H1 (cell line): Measurements from ENCODE around the gene SLC26A1. TPM values are rescaled to one million over a fixed set of nuclear protein-coding genes. Genes with fewer than 3 reads are reported as not detected.

Experiments
- CTCF ChIA-PET: fragments of 300-600 bp; sonication (Branson Sonifier 250); formaldehyde crosslinking; loops from one replicate; lab custom pipeline; 2021; ENCODE audit not compliant: partially characterized antibody; lab: Charles Lee
- POLR2A ChIA-PET: fragments of 300-600 bp; sonication (Branson Sonifier 250); formaldehyde crosslinking; loops from one replicate; lab custom pipeline; 2021; ENCODE audit warnings: inconsistent platforms; ENCODE audit not compliant: partially characterized antibody; lab: Charles Lee
- DNase-seq, 2 experiments: peaks; one replicate each; pipeline versions ENCODE4 v3.0.0 to v3.0.0-alpha.2; 2010 to 2022; ENCODE audit warnings: low spot score in 2 of 2, low read depth in 1 of 2, mixed read lengths in 1 of 2
- FAIRE-seq: peaks from 2 replicates; lab custom pipeline; 2011; peaks lifted over from hg19 to GRCh38; lab: Jason Lieb, UNC
- H2AFZ ChIP-seq: 2 replicates; pipeline ENCODE4 v1.8.1; 2012; ENCODE audit warnings: low read length, inconsistent platforms
- H2AK5ac ChIP-seq: 2 replicates; pipeline ENCODE4 v1.6.1; 2013; ENCODE audit warnings: low read depth, low read length
- H2BK120ac ChIP-seq: replicated peaks from 2 replicates; pipeline ENCODE3; 2013; ENCODE audit warnings: low read depth, low read length, inconsistent platforms
- H2BK12ac ChIP-seq: 2 replicates; pipeline ENCODE4 v1.6.1; 2013; ENCODE audit warnings: low read depth, low read length
- H2BK15ac ChIP-seq: 2 replicates; pipeline ENCODE4 v1.6.1; 2013; ENCODE audit warnings: low read length
- H2BK20ac ChIP-seq: 2 replicates; pipeline ENCODE4 v1.6.1; 2013; ENCODE audit warnings: low read length
- H2BK5ac ChIP-seq: 2 replicates; pipeline ENCODE4 v1.6.1; 2013; ENCODE audit warnings: low read depth, low read length
- H3K14ac ChIP-seq: 2 replicates; pipeline ENCODE4 v1.6.1; 2013; ENCODE audit warnings: inconsistent platforms; ENCODE audit not compliant: insufficient read length
- H3K18ac ChIP-seq: 2 replicates; pipeline ENCODE4 v1.6.1; 2013; ENCODE audit warnings: low read length; ENCODE audit errors: extremely low read depth
- H3K23ac ChIP-seq: 2 replicates; pipeline ENCODE4 v1.6.1; 2013; ENCODE audit warnings: inconsistent platforms; ENCODE audit not compliant: insufficient read length
- H3K23me2 ChIP-seq: 2 replicates; pipeline ENCODE4 v1.6.1; 2013; ENCODE audit warnings: low read depth, low read length
- H3K27ac ChIP-seq: 2 replicates; pipeline ENCODE4 v1.6.1; 2011; ENCODE audit warnings: low read depth, low read length, inconsistent platforms
- H3K27me3 ChIP-seq, 4 experiments: replicated peaks in 1 of 4; 1 replicate in 1 of 4; 2 replicates in 3 of 4; pipeline versions ENCODE4 v1.6.1 to v1.8.1; 2011 to 2013; ENCODE audit warnings: low read length in 3 of 4, mild to moderate bottlenecking in 3 of 4, inconsistent platforms in 2 of 4, mixed read lengths in 2 of 4, moderate library complexity in 1 of 4; ENCODE audit not compliant: control insufficient read depth in 3 of 4, insufficient read depth in 3 of 4; ENCODE audit errors: extremely low read depth in 1 of 4
- H3K36me3 ChIP-seq, 4 experiments: 2 replicates each; pipeline versions ENCODE4 v1.6.1 to v1.8.1; 2011 to 2013; ENCODE audit warnings: mild to moderate bottlenecking in 4 of 4, low read length in 3 of 4, moderate library complexity in 2 of 4, control low read depth in 1 of 4, inconsistent platforms in 1 of 4; ENCODE audit not compliant: insufficient read depth in 4 of 4, control insufficient read depth in 2 of 4
- H3K4ac ChIP-seq: replicated peaks from 2 replicates; pipeline ENCODE3; 2013; ENCODE audit warnings: low read length, low read depth, mixed read lengths, inconsistent platforms; ENCODE audit not compliant: insufficient read length
- H3K4me1 ChIP-seq, 4 experiments: replicated peaks in 1 of 4; 1 replicate in 1 of 4; 2 replicates in 3 of 4; pipeline versions ENCODE4 v1.6.1 to v1.8.1; 2011 to 2013; ENCODE audit warnings: low read length in 3 of 4, inconsistent platforms in 2 of 4, mixed read lengths in 1 of 4; ENCODE audit not compliant: insufficient read depth in 4 of 4, control insufficient read depth in 3 of 4
- H3K4me2 ChIP-seq, 2 experiments: 2 replicates each; pipeline versions ENCODE4 v1.6.1 to v1.8.1; 2011 to 2013; ENCODE audit warnings: low read depth in 2 of 2, low read length in 2 of 2, control low read depth in 1 of 2, inconsistent platforms in 1 of 2, mild to moderate bottlenecking in 1 of 2; ENCODE audit not compliant: insufficient read depth in 1 of 2
- H3K4me3 ChIP-seq, 4 experiments: fragments of 200-600, 300-600 bp in 1 of 4; sonication (generic), shearing (Covaris generic), sonication (Bioruptor Twin) in 1 of 4; 2 replicates each; pipeline versions ENCODE4 v1.5.1 to v1.8.1; 2011 to 2016; ENCODE audit warnings: low read length in 4 of 4, low read depth in 3 of 4, control low read depth in 2 of 4, inconsistent platforms in 2 of 4, mild to moderate bottlenecking in 2 of 4, mixed read lengths in 1 of 4, moderate library complexity in 1 of 4; ENCODE audit not compliant: insufficient read depth in 2 of 4; ENCODE audit errors: extremely low read depth in 1 of 4
- H3K56ac ChIP-seq: replicated peaks from 2 replicates; pipeline ENCODE3; 2013; ENCODE audit warnings: low read depth, mild to moderate bottlenecking, mixed read lengths, low read length, inconsistent platforms; ENCODE audit not compliant: insufficient read length
- H3K79me1 ChIP-seq: 2 replicates; pipeline ENCODE4 v1.6.1; 2013; ENCODE audit warnings: low read depth, low read length, control low read depth
- H3K79me2 ChIP-seq, 2 experiments: 2 replicates each; pipeline versions ENCODE4 v1.6.1 to v1.8.1; 2012 to 2013; ENCODE audit warnings: low read length in 2 of 2, mild to moderate bottlenecking in 2 of 2, inconsistent platforms in 1 of 2; ENCODE audit not compliant: insufficient read depth in 2 of 2, control insufficient read depth in 1 of 2
- H3K9ac ChIP-seq, 4 experiments: replicated peaks in 1 of 4; 1 replicate in 1 of 4; 2 replicates in 3 of 4; pipeline versions ENCODE4 v1.6.1 to v1.8.1; 2011 to 2013; ENCODE audit warnings: low read depth in 3 of 4, low read length in 3 of 4, control low read depth in 2 of 4, mild to moderate bottlenecking in 2 of 4, moderate library complexity in 2 of 4, inconsistent platforms in 1 of 4; ENCODE audit errors: extremely low read depth in 1 of 4
- H3K9me3 ChIP-seq, 2 experiments: 2 replicates each; pipeline versions ENCODE4 v1.6.1 to v1.8.1; 2012 to 2013; ENCODE audit warnings: mild to moderate bottlenecking in 2 of 2, moderate library complexity in 2 of 2, control low read depth in 1 of 2, inconsistent platforms in 1 of 2, low read depth in 1 of 2, low read length in 1 of 2, mixed read lengths in 1 of 2; ENCODE audit not compliant: insufficient read depth in 2 of 2
- H4K20me1 ChIP-seq, 2 experiments: replicated peaks in 1 of 2; 2 replicates each; pipeline versions ENCODE3 to v1.8.1; 2011 to 2013; ENCODE audit warnings: inconsistent platforms in 2 of 2, low read length in 2 of 2, mild to moderate bottlenecking in 1 of 2; ENCODE audit not compliant: insufficient read depth in 2 of 2, control insufficient read depth in 1 of 2
- H4K5ac ChIP-seq: 2 replicates; pipeline ENCODE4 v1.6.1; 2013; ENCODE audit warnings: low read length, low read depth, mixed read lengths, inconsistent platforms; ENCODE audit not compliant: insufficient read length
- H4K8ac ChIP-seq: 2 replicates; pipeline ENCODE4 v1.8.0; 2013; ENCODE audit warnings: mild to moderate bottlenecking, moderate library complexity, low read length, inconsistent platforms; ENCODE audit not compliant: insufficient read depth; ENCODE audit errors: extremely low read depth
- H4K91ac ChIP-seq: replicated peaks from 2 replicates; pipeline ENCODE3; 2013; ENCODE audit warnings: low read length, mixed read lengths, inconsistent platforms; ENCODE audit not compliant: insufficient read length
- BACH1 ChIP-seq: IDR thresholded peaks from 2 replicates; pipeline ENCODE4 v1.6.1; 2012; ENCODE audit warnings: low read length, improper control_type of control experiment
- EP300 ChIP-seq, 2 experiments: IDR thresholded peaks; 1 replicate in 1 of 2; 2 replicates in 1 of 2; pipeline ENCODE4 v1.6.1; 2011 to 2012; ENCODE audit warnings: low read depth in 2 of 2, low read length in 2 of 2, mild to moderate bottlenecking in 2 of 2, borderline replicate concordance in 1 of 2, inconsistent platforms in 1 of 2, moderate library complexity in 1 of 2
- HDAC6 ChIP-seq: IDR thresholded peaks from one replicate; pipeline ENCODE4 v1.7.1; 2012; ENCODE audit warnings: low read depth, mild to moderate bottlenecking, inconsistent platforms, low read length, moderate library complexity
- POLR2A ChIP-seq, 2 experiments: IDR thresholded peaks; 1 replicate in 1 of 2; 2 replicates in 1 of 2; pipeline ENCODE4 v1.6.1; 2011; ENCODE audit warnings: low read depth in 2 of 2, low read length in 2 of 2, mild to moderate bottlenecking in 2 of 2; ENCODE audit errors: control extremely low read depth in 1 of 2
- RAD21 ChIP-seq, 2 experiments: IDR thresholded peaks in 1 of 2; conservative IDR thresholded peaks in 1 of 2; 2 replicates each; pipeline ENCODE4 v1.6.1; 2011; ENCODE audit warnings: low read depth in 2 of 2, low read length in 2 of 2, improper control_type of control experiment in 1 of 2, inconsistent platforms in 1 of 2, mild to moderate bottlenecking in 1 of 2, moderate library complexity in 1 of 2
- TAF1 ChIP-seq: IDR thresholded peaks from 2 replicates; pipeline ENCODE4 v1.6.1; 2011; ENCODE audit warnings: mild to moderate bottlenecking, low read depth, low read length
- WGBS, 2 experiments: shearing (Covaris generic) in 1 of 2; methylation state at CpG; one replicate each; pipeline versions ENCODE4 v1.1.6 to v1.1.7; 2013 to 2015; ENCODE audit warnings: low lambda C conversion rate in 2 of 2, mixed read lengths in 2 of 2, inconsistent platforms in 1 of 2, low coverage in 1 of 2, missing lambda C conversion rate in 1 of 2; ENCODE audit not compliant: insufficient replicate concordance in 2 of 2, insufficient coverage in 1 of 2, insufficient read length in 1 of 2; ENCODE audit errors: extremely low coverage in 1 of 2, missing lambda C conversion rate in 1 of 2; 5-methylcytosine and 5-hydroxymethylcytosine counted together
- polyA plus RNA-seq, 7 experiments: library from polyadenylated mRNA; depleted of rRNA in 3 of 7; stranded (reverse) in 5 of 7; unstranded in 2 of 7; fragments of >200 nt in 5 of 7; fragments of 200-250 nt in 2 of 7; gene quantifications; 1 replicate in 5 of 7; 2 replicates in 1 of 7; 4 replicates in 1 of 7; pipeline versions ENCODE4 v1.2.1 to v1.2.3, GENCODE V29; 2011 to 2013; ENCODE audit warnings: missing spikeins in 2 of 7, mixed read lengths in 2 of 7
- total RNA-seq: library from RNA; stranded (reverse); fragmentation: NEBNext Ultra II Directional; extraction: Animal tissue kit (Norgen Biotek cat#: 25700); gene quantifications from 2 replicates; pipeline ENCODE4 v1.2.1, GENCODE V29; 2021
- TF ChIP-seq, protein P1 (sequence below), 3 experiments: IDR thresholded peaks; 1 replicate in 2 of 3; 2 replicates in 1 of 3; pipeline versions ENCODE4 v1.5.1 to v1.6.1; 2011; ENCODE audit warnings: low read length in 3 of 3, mild to moderate bottlenecking in 3 of 3, inconsistent platforms in 2 of 3, low read depth in 1 of 3, moderate library complexity in 1 of 3; ENCODE audit not compliant: insufficient read depth in 1 of 3; ENCODE audit errors: control extremely low read depth in 1 of 3

Gene SLC26A1
- total and polyA plus RNA-seq, 2 of the 8 experiments (the other 6 are each of a cell fraction or from before 2014, with no cell fraction given), result 0.11 TPM; not detected in 1

DNA sequence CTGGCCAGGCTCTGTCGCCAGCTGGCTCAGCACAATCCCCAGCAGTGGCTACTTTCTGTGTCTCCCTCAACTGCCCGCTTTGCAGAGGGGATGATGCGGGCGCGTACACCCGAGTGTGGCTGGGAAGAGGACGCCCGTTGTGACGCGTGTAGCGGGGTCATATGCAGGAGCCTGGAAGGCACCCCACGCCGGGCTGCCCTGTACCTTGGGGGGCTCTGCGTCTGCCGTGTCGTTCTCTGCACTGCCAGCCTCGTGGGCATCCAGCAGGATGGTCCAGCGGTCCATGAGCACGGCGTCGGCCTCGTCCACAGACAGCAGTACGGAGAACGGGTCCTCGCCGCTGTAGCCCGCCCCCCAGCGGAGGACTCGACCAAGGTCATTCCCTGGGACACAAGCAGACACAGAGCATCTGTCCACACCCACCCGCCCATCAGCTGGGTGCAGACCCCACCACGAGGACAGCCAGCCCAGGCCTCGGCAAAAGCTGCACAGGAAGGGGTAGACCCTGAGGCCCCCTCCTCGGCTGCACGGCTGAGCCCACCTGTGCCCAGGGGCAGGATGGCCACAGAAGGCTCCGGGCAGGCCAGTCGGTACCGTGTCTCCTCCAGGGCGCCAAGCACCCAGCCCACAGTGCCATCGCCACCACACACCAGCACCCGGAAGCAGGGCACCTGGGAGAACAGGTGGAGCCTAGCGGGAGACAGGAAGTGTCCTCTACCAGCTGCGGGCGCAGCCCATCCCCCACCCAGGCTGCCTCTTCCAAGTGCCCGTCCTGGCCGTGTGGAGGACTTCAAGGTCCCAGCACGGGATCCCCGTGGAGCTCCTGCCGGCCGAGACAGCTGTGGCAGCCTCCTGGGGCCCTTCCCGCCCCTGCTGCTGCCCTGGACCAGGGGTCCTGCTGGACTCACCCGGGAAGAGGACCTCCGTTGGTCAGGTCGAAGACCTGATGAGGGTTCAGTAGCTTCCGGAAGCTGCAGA, 30.7 kb downstream of the SLC26A1 start:
- Histone ChIP-seq H2BK5ac (no peak overlapping the region), H3K9me3 (no peaks in the 10 kb centered on the region), H4K5ac (no peak overlapping the region), H2BK120ac (no peak overlapping the region), H4K8ac (no peak overlapping the region; the same call in 1 of the 2 replicates), H3K79me1 (no peaks in the 10 kb centered on the region), H3K4me2 (no peak overlapping the region), H4K20me1 (peaks cover 0 to 9% of the 10 kb centered on the region in 2 experiments), H2BK12ac (no peak overlapping the region), H3K27me3 (peaks cover 1 to 4% (median 3%) of the 10 kb centered on the region in 4 experiments; a peak in 5 of 7 replicates), H3K14ac (no peak overlapping the region), H2BK20ac (no peak overlapping the region), H4K91ac (no peak overlapping the region), H3K4me3 (no peak overlapping the region), H2BK15ac (no peak overlapping the region), H3K18ac (no peak overlapping the region), H3K9ac (no peak overlapping the region), H2AK5ac (no peak overlapping the region), H3K79me2 (no peaks in the 10 kb centered on the region), H3K23ac (no peak overlapping the region), H3K4me1 (no peaks in the 10 kb centered on the region; a peak in 2 of 7 replicates), H3K4ac (no peak overlapping the region), H3K36me3 (no peaks in the 10 kb centered on the region), H3K23me2 (peaks cover 2% of the 10 kb centered on the region; the same call in 1 of the 2 replicates), H3K27ac (no peak overlapping the region), H3K56ac (no peak overlapping the region), H2AFZ (no peak overlapping the region)
- ChIA-PET CTCF (interaction anchor here (0.6 to 1.7 kb wide), 7 partner anchors 17 to 71 kb away, joined by 3 to 4 read pairs (median 3); partner anchors contain the start of genes IDUA and SLC26A1), POLR2A (interaction anchor here (1.0 to 1.4 kb wide), 2 partner anchors 13 to 29 kb away, joined by 3 to 4 read pairs; no protein-coding TSS in a partner anchor)
- no peak for DNase-seq
- FAIRE-seq, result no peak
- 91% methylated on average over 47 of the region's 54 CpGs; no CpG with 5 or more reads in 1 of the 2 experiments for WGBS, 2 experiments
- TF ChIP-seq, protein P1, sequence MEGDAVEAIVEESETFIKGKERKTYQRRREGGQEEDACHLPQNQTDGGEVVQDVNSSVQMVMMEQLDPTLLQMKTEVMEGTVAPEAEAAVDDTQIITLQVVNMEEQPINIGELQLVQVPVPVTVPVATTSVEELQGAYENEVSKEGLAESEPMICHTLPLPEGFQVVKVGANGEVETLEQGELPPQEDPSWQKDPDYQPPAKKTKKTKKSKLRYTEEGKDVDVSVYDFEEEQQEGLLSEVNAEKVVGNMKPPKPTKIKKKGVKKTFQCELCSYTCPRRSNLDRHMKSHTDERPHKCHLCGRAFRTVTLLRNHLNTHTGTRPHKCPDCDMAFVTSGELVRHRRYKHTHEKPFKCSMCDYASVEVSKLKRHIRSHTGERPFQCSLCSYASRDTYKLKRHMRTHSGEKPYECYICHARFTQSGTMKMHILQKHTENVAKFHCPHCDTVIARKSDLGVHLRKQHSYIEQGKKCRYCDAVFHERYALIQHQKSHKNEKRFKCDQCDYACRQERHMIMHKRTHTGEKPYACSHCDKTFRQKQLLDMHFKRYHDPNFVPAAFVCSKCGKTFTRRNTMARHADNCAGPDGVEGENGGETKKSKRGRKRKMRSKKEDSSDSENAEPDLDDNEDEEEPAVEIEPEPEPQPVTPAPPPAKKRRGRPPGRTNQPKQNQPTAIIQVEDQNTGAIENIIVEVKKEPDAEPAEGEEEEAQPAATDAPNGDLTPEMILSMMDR (IDR thresholded peaks at IDR 0.05; ENCODE audit: control extremely low read depth in 1 of 3, insufficient read depth in 1 of 3, low read depth in 1 of 3, low read length in 3 of 3), result peak in 2 of 3 experiments; percentile 10 to 37; a peak in 1 of 4 replicates
- TF ChIP-seq HDAC6, result no peak
- no peak for TF ChIP-seq EP300 (IDR thresholded peaks at IDR 0.05; ENCODE audit: borderline replicate concordance in 1 of 2, low read depth in 2 of 2, low read length in 2 of 2)
- TF ChIP-seq RAD21 (IDR thresholded peaks at IDR 0.05 in 1 of 2, conservative IDR thresholded peaks at IDR 0.05 in 1 of 2; ENCODE audit: low read depth in 2 of 2, low read length in 2 of 2), result peak in 1 of 2 experiments; percentile 17; a peak in 2 of 4 replicates
- TF ChIP-seq BACH1, result no peak
- TF ChIP-seq TAF1, result no peak
- no peak for TF ChIP-seq POLR2A (IDR thresholded peaks at IDR 0.05; ENCODE audit: control extremely low read depth in 1 of 2, low read depth in 2 of 2, low read length in 2 of 2)
